Measurements from ENCODE around the gene MAP2K2. TPM values are rescaled to one million over a fixed set of nuclear protein-coding genes. Genes with fewer than 3 reads are reported as not detected.

MAP2K2 gene
- total RNA-seq, 1 experiment from 2014 or later: 177 TPM

DNA sequence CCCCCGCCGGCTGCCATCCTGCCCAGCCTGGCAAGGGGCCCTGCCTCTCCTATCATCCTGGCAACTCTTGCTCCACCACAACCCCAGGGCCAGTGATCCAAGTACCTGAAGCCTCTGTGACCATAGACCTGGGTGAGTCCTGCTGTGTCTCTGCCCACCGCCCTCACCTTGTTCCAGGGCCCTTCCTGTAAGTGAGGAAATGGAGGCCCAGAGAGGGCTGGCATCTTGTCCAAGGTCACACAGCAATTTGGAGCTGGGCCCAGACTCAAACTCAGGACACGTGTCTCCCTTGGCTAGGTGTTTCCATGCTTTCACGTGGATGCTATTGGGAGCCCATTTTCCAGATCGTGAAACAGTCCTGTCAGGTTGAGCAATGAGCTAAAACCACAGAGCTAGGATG, 33.2 kb upstream of the MAP2K2 start (continued):
- TF ChIP-seq, protein P1, sequence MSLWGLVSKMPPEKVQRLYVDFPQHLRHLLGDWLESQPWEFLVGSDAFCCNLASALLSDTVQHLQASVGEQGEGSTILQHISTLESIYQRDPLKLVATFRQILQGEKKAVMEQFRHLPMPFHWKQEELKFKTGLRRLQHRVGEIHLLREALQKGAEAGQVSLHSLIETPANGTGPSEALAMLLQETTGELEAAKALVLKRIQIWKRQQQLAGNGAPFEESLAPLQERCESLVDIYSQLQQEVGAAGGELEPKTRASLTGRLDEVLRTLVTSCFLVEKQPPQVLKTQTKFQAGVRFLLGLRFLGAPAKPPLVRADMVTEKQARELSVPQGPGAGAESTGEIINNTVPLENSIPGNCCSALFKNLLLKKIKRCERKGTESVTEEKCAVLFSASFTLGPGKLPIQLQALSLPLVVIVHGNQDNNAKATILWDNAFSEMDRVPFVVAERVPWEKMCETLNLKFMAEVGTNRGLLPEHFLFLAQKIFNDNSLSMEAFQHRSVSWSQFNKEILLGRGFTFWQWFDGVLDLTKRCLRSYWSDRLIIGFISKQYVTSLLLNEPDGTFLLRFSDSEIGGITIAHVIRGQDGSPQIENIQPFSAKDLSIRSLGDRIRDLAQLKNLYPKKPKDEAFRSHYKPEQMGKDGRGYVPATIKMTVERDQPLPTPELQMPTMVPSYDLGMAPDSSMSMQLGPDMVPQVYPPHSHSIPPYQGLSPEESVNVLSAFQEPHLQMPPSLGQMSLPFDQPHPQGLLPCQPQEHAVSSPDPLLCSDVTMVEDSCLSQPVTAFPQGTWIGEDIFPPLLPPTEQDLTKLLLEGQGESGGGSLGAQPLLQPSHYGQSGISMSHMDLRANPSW (CRISPR knock-in tag; conservative IDR thresholded peaks at IDR 0.05; ENCODE audit: low read depth): no peak
- no peak for TF ChIP-seq NFE2L1 (CRISPR knock-in tag; IDR thresholded peaks at IDR 0.05)
- TF ChIP-seq, protein P2, sequence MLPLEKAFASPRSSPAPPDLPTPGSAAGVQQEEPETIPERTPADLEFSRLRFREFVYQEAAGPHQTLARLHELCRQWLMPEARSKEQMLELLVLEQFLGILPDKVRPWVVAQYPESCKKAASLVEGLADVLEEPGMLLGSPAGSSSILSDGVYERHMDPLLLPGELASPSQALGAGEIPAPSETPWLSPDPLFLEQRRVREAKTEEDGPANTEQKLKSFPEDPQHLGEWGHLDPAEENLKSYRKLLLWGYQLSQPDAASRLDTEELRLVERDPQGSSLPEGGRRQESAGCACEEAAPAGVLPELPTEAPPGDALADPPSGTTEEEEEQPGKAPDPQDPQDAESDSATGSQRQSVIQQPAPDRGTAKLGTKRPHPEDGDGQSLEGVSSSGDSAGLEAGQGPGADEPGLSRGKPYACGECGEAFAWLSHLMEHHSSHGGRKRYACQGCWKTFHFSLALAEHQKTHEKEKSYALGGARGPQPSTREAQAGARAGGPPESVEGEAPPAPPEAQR (CRISPR knock-in tag; IDR thresholded peaks at IDR 0.05): no peak
- TF ChIP-seq, protein P3, sequence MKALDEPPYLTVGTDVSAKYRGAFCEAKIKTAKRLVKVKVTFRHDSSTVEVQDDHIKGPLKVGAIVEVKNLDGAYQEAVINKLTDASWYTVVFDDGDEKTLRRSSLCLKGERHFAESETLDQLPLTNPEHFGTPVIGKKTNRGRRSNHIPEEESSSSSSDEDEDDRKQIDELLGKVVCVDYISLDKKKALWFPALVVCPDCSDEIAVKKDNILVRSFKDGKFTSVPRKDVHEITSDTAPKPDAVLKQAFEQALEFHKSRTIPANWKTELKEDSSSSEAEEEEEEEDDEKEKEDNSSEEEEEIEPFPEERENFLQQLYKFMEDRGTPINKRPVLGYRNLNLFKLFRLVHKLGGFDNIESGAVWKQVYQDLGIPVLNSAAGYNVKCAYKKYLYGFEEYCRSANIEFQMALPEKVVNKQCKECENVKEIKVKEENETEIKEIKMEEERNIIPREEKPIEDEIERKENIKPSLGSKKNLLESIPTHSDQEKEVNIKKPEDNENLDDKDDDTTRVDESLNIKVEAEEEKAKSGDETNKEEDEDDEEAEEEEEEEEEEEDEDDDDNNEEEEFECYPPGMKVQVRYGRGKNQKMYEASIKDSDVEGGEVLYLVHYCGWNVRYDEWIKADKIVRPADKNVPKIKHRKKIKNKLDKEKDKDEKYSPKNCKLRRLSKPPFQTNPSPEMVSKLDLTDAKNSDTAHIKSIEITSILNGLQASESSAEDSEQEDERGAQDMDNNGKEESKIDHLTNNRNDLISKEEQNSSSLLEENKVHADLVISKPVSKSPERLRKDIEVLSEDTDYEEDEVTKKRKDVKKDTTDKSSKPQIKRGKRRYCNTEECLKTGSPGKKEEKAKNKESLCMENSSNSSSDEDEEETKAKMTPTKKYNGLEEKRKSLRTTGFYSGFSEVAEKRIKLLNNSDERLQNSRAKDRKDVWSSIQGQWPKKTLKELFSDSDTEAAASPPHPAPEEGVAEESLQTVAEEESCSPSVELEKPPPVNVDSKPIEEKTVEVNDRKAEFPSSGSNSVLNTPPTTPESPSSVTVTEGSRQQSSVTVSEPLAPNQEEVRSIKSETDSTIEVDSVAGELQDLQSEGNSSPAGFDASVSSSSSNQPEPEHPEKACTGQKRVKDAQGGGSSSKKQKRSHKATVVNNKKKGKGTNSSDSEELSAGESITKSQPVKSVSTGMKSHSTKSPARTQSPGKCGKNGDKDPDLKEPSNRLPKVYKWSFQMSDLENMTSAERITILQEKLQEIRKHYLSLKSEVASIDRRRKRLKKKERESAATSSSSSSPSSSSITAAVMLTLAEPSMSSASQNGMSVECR (CRISPR knock-in tag; IDR thresholded peaks at IDR 0.05; ENCODE audit: borderline replicate concordance): no peak
- no peak for TF ChIP-seq MYBL2 (CRISPR knock-in tag; IDR thresholded peaks at IDR 0.05)
- TF ChIP-seq, protein P4, sequence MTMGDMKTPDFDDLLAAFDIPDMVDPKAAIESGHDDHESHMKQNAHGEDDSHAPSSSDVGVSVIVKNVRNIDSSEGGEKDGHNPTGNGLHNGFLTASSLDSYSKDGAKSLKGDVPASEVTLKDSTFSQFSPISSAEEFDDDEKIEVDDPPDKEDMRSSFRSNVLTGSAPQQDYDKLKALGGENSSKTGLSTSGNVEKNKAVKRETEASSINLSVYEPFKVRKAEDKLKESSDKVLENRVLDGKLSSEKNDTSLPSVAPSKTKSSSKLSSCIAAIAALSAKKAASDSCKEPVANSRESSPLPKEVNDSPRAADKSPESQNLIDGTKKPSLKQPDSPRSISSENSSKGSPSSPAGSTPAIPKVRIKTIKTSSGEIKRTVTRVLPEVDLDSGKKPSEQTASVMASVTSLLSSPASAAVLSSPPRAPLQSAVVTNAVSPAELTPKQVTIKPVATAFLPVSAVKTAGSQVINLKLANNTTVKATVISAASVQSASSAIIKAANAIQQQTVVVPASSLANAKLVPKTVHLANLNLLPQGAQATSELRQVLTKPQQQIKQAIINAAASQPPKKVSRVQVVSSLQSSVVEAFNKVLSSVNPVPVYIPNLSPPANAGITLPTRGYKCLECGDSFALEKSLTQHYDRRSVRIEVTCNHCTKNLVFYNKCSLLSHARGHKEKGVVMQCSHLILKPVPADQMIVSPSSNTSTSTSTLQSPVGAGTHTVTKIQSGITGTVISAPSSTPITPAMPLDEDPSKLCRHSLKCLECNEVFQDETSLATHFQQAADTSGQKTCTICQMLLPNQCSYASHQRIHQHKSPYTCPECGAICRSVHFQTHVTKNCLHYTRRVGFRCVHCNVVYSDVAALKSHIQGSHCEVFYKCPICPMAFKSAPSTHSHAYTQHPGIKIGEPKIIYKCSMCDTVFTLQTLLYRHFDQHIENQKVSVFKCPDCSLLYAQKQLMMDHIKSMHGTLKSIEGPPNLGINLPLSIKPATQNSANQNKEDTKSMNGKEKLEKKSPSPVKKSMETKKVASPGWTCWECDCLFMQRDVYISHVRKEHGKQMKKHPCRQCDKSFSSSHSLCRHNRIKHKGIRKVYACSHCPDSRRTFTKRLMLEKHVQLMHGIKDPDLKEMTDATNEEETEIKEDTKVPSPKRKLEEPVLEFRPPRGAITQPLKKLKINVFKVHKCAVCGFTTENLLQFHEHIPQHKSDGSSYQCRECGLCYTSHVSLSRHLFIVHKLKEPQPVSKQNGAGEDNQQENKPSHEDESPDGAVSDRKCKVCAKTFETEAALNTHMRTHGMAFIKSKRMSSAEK (CRISPR knock-in tag; IDR thresholded peaks at IDR 0.05; ENCODE audit: borderline replicate concordance): no peak
- TF ChIP-seq TP53 (CRISPR knock-in tag; IDR thresholded peaks at IDR 0.05): no peak
- TF ChIP-seq, protein P5, sequence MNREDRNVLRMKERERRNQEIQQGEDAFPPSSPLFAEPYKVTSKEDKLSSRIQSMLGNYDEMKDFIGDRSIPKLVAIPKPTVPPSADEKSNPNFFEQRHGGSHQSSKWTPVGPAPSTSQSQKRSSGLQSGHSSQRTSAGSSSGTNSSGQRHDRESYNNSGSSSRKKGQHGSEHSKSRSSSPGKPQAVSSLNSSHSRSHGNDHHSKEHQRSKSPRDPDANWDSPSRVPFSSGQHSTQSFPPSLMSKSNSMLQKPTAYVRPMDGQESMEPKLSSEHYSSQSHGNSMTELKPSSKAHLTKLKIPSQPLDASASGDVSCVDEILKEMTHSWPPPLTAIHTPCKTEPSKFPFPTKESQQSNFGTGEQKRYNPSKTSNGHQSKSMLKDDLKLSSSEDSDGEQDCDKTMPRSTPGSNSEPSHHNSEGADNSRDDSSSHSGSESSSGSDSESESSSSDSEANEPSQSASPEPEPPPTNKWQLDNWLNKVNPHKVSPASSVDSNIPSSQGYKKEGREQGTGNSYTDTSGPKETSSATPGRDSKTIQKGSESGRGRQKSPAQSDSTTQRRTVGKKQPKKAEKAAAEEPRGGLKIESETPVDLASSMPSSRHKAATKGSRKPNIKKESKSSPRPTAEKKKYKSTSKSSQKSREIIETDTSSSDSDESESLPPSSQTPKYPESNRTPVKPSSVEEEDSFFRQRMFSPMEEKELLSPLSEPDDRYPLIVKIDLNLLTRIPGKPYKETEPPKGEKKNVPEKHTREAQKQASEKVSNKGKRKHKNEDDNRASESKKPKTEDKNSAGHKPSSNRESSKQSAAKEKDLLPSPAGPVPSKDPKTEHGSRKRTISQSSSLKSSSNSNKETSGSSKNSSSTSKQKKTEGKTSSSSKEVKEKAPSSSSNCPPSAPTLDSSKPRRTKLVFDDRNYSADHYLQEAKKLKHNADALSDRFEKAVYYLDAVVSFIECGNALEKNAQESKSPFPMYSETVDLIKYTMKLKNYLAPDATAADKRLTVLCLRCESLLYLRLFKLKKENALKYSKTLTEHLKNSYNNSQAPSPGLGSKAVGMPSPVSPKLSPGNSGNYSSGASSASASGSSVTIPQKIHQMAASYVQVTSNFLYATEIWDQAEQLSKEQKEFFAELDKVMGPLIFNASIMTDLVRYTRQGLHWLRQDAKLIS (CRISPR knock-in tag; IDR thresholded peaks at IDR 0.05; ENCODE audit: borderline replicate concordance): no peak
- TF ChIP-seq ZNF423 (CRISPR knock-in tag; IDR thresholded peaks at IDR 0.05): no peak
